IPS DF 6.9 (cell line): ENCODE results near the gene CIAO2B.
"Not testable (repeated sequence)": the region's sequence is repeated elsewhere in the genome, so short reads cannot be mapped to it uniquely, and the experiment has no call there.

ENCODE experiments used
- DNase-seq: peaks from one replicate; pipeline ENCODE4 v3.0.0-alpha.2; 2013; ENCODE audit warnings: low read depth, low spot score
- H3K27ac ChIP-seq: one replicate; pipeline ENCODE4 v1.5.1; 2013; ENCODE audit warnings: low read length, control low read depth
- H3K27me3 ChIP-seq: 2 replicates; pipeline ENCODE4 v1.6.1; 2013; ENCODE audit warnings: mild to moderate bottlenecking, low read length; ENCODE audit not compliant: control insufficient read depth, insufficient read depth
- H3K36me3 ChIP-seq: 2 replicates; pipeline ENCODE4 v1.6.1; 2013; ENCODE audit warnings: low read length; ENCODE audit not compliant: control insufficient read depth, insufficient read depth
- H3K4me1 ChIP-seq: 2 replicates; pipeline ENCODE4 v1.6.1; 2013; ENCODE audit warnings: low read length; ENCODE audit not compliant: control insufficient read depth, insufficient read depth
- H3K4me3 ChIP-seq: 2 replicates; pipeline ENCODE4 v1.5.1; 2013; ENCODE audit warnings: mild to moderate bottlenecking, low read length
- H3K9me3 ChIP-seq: 2 replicates; pipeline ENCODE4 v1.6.1; 2013; ENCODE audit warnings: low read length, inconsistent platforms; ENCODE audit not compliant: control insufficient read depth, insufficient read depth
- WGBS: extraction: QIAGEN DNeasy Blood & Tissue Kit; methylation state at CpG from one replicate; pipeline ENCODE4 v1.1.7; 2013; ENCODE audit warnings: mixed read lengths, missing lambda C conversion rate; ENCODE audit not compliant: insufficient read length, insufficient coverage; 5-methylcytosine and 5-hydroxymethylcytosine counted together

The CIAO2B gene

GRCh38 chr16:66970775-66971720 is 36.8 kb upstream of the CIAO2B start:
- Histone ChIP-seq H3K4me3 (no peak overlapping the region), H3K27me3 (no peaks in the 10 kb centered on the region), H3K9me3 (no peaks in the 10 kb centered on the region), H3K36me3 (no peaks in the 10 kb centered on the region), H3K27ac (no peak overlapping the region), H3K4me1 (no peaks in the 10 kb centered on the region)
- no peak for DNase-seq
- WGBS: no CpG with 5 or more reads among the region's 10 CpGs

- H3K9me3 ChIP-seq: no peaks in the 10 kb centered on the region
- H3K4me3 ChIP-seq: no peak overlapping the region
- no peaks in the 10 kb centered on the region for H3K36me3 ChIP-seq
- no peak for DNase-seq
- WGBS: no CpG with 5 or more reads among the region's 5 CpGs
- no peak overlapping the region for H3K27ac ChIP-seq
- no peaks in the 10 kb centered on the region for H3K27me3 ChIP-seq
- no peaks in the 10 kb centered on the region for H3K4me1 ChIP-seq
Measured at GRCh38 chr16:66968847-66969246, 34.6 kb upstream of the CIAO2B start.

- no peaks in the 10 kb centered on the region for H3K27me3 ChIP-seq
- no peak overlapping the region for H3K4me3 ChIP-seq
- H3K4me1 ChIP-seq: peaks cover 2% of the 10 kb centered on the region; the same call in 1 of the 2 replicates
- no peaks in the 10 kb centered on the region for H3K9me3 ChIP-seq
- no CpG with 5 or more reads among the region's 6 CpGs for WGBS
- H3K27ac ChIP-seq: no peak overlapping the region
- DNase-seq: no peak
- no peaks in the 10 kb centered on the region for H3K36me3 ChIP-seq
Measured at GRCh38 chr16:66964049-66964448, 29.8 kb upstream of the CIAO2B start.

- no peak for DNase-seq
- WGBS: no CpG with 5 or more reads among the region's 5 CpGs
Measured at GRCh38 chr16:66961914-66962313, 27.7 kb upstream of the CIAO2B start.

GRCh38 chr16:66961065-66961744 is 27.0 kb upstream of the CIAO2B start, which contains the start of gene CES3:
Gene CES3 (plus strand): TSS chr16:66961266. CDS start chr16:66961308, 42 bp downstream.
- no CpG with 5 or more reads among the region's 16 CpGs for WGBS
- no peak within 1 kb of the TSS for H3K27ac ChIP-seq
- H3K9me3 ChIP-seq: no peaks in the 10 kb centered on the region
- peak; percentile 79 for DNase-seq
- no peaks in the 10 kb centered on the region for H3K27me3 ChIP-seq
- peak within 1 kb of the TSS; percentile 24; the same call in 1 of the 2 replicates for H3K4me3 ChIP-seq
- no peaks in the 10 kb centered on the region for H3K36me3 ChIP-seq
- H3K4me1 ChIP-seq: peaks cover 2% of the 10 kb centered on the region; the same call in 1 of the 2 replicates

More at GRCh38 chr16:66961914-66962313, 27.7 kb upstream of the CIAO2B start:
- H3K27ac ChIP-seq: no peak overlapping the region
- H3K4me1 ChIP-seq: peaks cover 2% of the 10 kb centered on the region; the same call in 1 of the 2 replicates
- no peaks in the 10 kb centered on the region for H3K36me3 ChIP-seq
- no peaks in the 10 kb centered on the region for H3K27me3 ChIP-seq
- H3K4me3 ChIP-seq: no peak overlapping the region
- no peaks in the 10 kb centered on the region for H3K9me3 ChIP-seq

- no peaks in the 10 kb centered on the region for H3K27me3 ChIP-seq
- H3K4me1 ChIP-seq: peaks cover 2% of the 10 kb centered on the region; the same call in 1 of the 2 replicates
- H3K36me3 ChIP-seq: no peaks in the 10 kb centered on the region
- WGBS: no CpG with 5 or more reads among the region's 1 CpG
- DNase-seq: no peak
- H3K27ac ChIP-seq: no peak overlapping the region
- H3K4me3 ChIP-seq: no peak overlapping the region
- no peaks in the 10 kb centered on the region for H3K9me3 ChIP-seq
Measured at GRCh38 chr16:66960270-66960669, 26.1 kb upstream of the CIAO2B start.

- no peaks in the 10 kb centered on the region for H3K9me3 ChIP-seq
- no peak overlapping the region for H3K27ac ChIP-seq
- no peaks in the 10 kb centered on the region for H3K36me3 ChIP-seq
- H3K4me1 ChIP-seq: peaks cover 2% of the 10 kb centered on the region; the same call in 1 of the 2 replicates
- WGBS: no CpG with 5 or more reads among the region's 5 CpGs
- H3K4me3 ChIP-seq: no peak overlapping the region
- DNase-seq: no peak
- H3K27me3 ChIP-seq: no peaks in the 10 kb centered on the region
Measured at GRCh38 chr16:66959704-66960161, 25.5 kb upstream of the CIAO2B start.

GRCh38 chr16:66958857-66959703 is 24.9 kb upstream of the CIAO2B start:
- Histone ChIP-seq H3K4me1 (peaks cover 2% of the 10 kb centered on the region; the same call in 1 of the 2 replicates), H3K27ac (no peak overlapping the region), H3K9me3 (no peaks in the 10 kb centered on the region), H3K27me3 (no peaks in the 10 kb centered on the region), H3K36me3 (no peaks in the 10 kb centered on the region), H3K4me3 (no peak overlapping the region)
- DNase-seq: no peak
- no CpG with 5 or more reads among the region's 7 CpGs for WGBS

GRCh38 chr16:66956154-66956457 is 21.9 kb upstream of the CIAO2B start:
- H3K4me1 ChIP-seq, H3K27me3 ChIP-seq, H3K27ac ChIP-seq, H3K36me3 ChIP-seq, H3K9me3 ChIP-seq, H3K4me3 ChIP-seq, DNase-seq: not testable (repeated sequence)
- WGBS: no CpG with 5 or more reads among the region's 1 CpG
